GM21367 (cell line): ENCODE results near the gene DAPK1.

Experiments
- ATAC-seq: cut with Tn5 transposase; IDR thresholded peaks from one replicate; pipeline ENCODE4 v1.9.1; 2021; ENCODE audit not compliant: unreplicated experiment

DAPK1 gene

GRCh38 chr9:87564791-87565241, 67.1 kb downstream of the DAPK1 start:
- ATAC-seq: no peak

- no peak for ATAC-seq
Observed at GRCh38 chr9:87567001-87567400, 69.3 kb downstream of the DAPK1 start.

GRCh38 chr9:87567571-87567970, 69.9 kb downstream of the DAPK1 start:
- ATAC-seq: no peak

- ATAC-seq: no peak
Observed at GRCh38 chr9:87567983-87568382, 70.3 kb downstream of the DAPK1 start.

- ATAC-seq: no peak
Observed at GRCh38 chr9:87568401-87568800, 70.7 kb downstream of the DAPK1 start.

- ATAC-seq: no peak
Observed at GRCh38 chr9:87569008-87569509, 71.4 kb downstream of the DAPK1 start.

- no peak for ATAC-seq
Observed at GRCh38 chr9:87569518-87569917, 71.9 kb downstream of the DAPK1 start.

- ATAC-seq: no peak
Observed at GRCh38 chr9:87570000-87570908, 72.6 kb downstream of the DAPK1 start.

GRCh38 chr9:87572719-87573118, 75.1 kb downstream of the DAPK1 start:
- ATAC-seq: no peak

- ATAC-seq: no peak
Observed at GRCh38 chr9:87573841-87574342, 76.2 kb downstream of the DAPK1 start.

- ATAC-seq: no peak
Observed at GRCh38 chr9:87577746-87578145, 80.1 kb downstream of the DAPK1 start.

GRCh38 chr9:87578625-87579024, 81.0 kb downstream of the DAPK1 start:
- no peak for ATAC-seq

- no peak for ATAC-seq
Observed at GRCh38 chr9:87579781-87580541, 82.3 kb downstream of the DAPK1 start.

GRCh38 chr9:87580941-87581438, 83.3 kb downstream of the DAPK1 start:
- ATAC-seq: no peak

GRCh38 chr9:87581513-87581912, 83.8 kb downstream of the DAPK1 start:
- no peak for ATAC-seq

GRCh38 chr9:87581949-87582637, 84.4 kb downstream of the DAPK1 start:
- ATAC-seq: no peak

- no peak for ATAC-seq
Observed at GRCh38 chr9:87584326-87584725, 86.7 kb downstream of the DAPK1 start.

GRCh38 chr9:87585123-87585855, 87.6 kb downstream of the DAPK1 start:
- ATAC-seq: no peak

GRCh38 chr9:87586731-87587355, 89.2 kb downstream of the DAPK1 start:
- no peak for ATAC-seq

- no peak for ATAC-seq
Observed at GRCh38 chr9:87587356-87587745, 89.7 kb downstream of the DAPK1 start.
